MCF 10A (cell line): ENCODE measurements around the gene IGF1. TPM values are rescaled to one million over a fixed set of nuclear protein-coding genes. Genes with fewer than 3 reads are reported as not detected.

Experiments
- BruUV-seq: library from RNA; stranded (reverse); fragments of 400-500 nt; replicated peaks from 2 replicates; lab custom pipeline; 2021; lab: Mats Ljungman, UMichigan
- CTCF ChIA-PET: fragments of 300-600 bp; sonication (Branson Sonifier 250); formaldehyde crosslinking; extraction: SDS; loops from one replicate; lab custom pipeline; 2021; ENCODE audit warnings: antibody characterized with exemption, inconsistent platforms; lab: Yijun Ruan, JAX
- POLR2A ChIA-PET: fragments of 300-600, 350-650 bp; sonication (Branson Sonifier 250); formaldehyde crosslinking; extraction: SDS; loops from one replicate; lab custom pipeline; 2020; ENCODE audit warnings: antibody characterized with exemption, inconsistent platforms; lab: Yijun Ruan, JAX
- DNase-seq: peaks from one replicate; pipeline ENCODE4 v3.0.0-alpha.2; 2018; ENCODE audit not compliant: unreplicated experiment
- H3K27ac Mint-ChIP-seq: one replicate; pipeline ENCODE4 v1.8.0; 2022; ENCODE audit warnings: mild to moderate bottlenecking, low read depth, mixed read lengths; ENCODE audit not compliant: unreplicated experiment
- H3K27me3 Mint-ChIP-seq: one replicate; pipeline ENCODE4 v1.8.0; 2022; ENCODE audit warnings: mixed read lengths; ENCODE audit not compliant: insufficient read depth, unreplicated experiment
- H3K36me3 Mint-ChIP-seq: one replicate; pipeline ENCODE4 v1.8.0; 2022; ENCODE audit warnings: mild to moderate bottlenecking, moderate library complexity, mixed read lengths; ENCODE audit not compliant: insufficient read depth, unreplicated experiment
- H3K4me1 Mint-ChIP-seq: one replicate; pipeline ENCODE4 v1.8.0; 2022; ENCODE audit warnings: mixed read lengths; ENCODE audit not compliant: insufficient read depth, unreplicated experiment
- H3K4me3 Mint-ChIP-seq: one replicate; pipeline ENCODE4 v1.8.0; 2022; ENCODE audit warnings: mild to moderate bottlenecking, moderate library complexity, mixed read lengths; ENCODE audit not compliant: unreplicated experiment
- H3K9me3 Mint-ChIP-seq: one replicate; pipeline ENCODE4 v1.8.0; 2022; ENCODE audit warnings: mixed read lengths; ENCODE audit not compliant: unreplicated experiment
- intact Hi-C: fragments of 100-400 bp; cut with micrococcal nuclease; formaldehyde crosslinking; loops from 2 replicates; pipeline ENCODE4 v1.14.1; 2022
- total RNA-seq: library from RNA; stranded (reverse); gene quantifications from 2 replicates; pipeline ENCODE4 v1.2.3, GENCODE V29; 2022
- TF ChIP-seq, protein P1 (sequence below): fragments of 200-600 bp; IDR thresholded peaks from one replicate; pipeline ENCODE4 v1.8.0; 2022; ENCODE audit warnings: antibody characterized with exemption, mild to moderate bottlenecking; ENCODE audit not compliant: unreplicated experiment

Gene IGF1
- total RNA-seq, 1 experiment from 2014 or later, result not detected

GRCh38 chr12:102413396-102413795, 67.0 kb downstream of the IGF1 start:
- ChIA-PET CTCF (interaction anchor here (0.8 to 1.8 kb wide), 3 partner anchors 12 to 71 kb away, joined by 4 to 6 read pairs (median 4); no protein-coding TSS in a partner anchor), POLR2A (no interaction called here)
- intact Hi-C loops, result no loop called here

DNA sequence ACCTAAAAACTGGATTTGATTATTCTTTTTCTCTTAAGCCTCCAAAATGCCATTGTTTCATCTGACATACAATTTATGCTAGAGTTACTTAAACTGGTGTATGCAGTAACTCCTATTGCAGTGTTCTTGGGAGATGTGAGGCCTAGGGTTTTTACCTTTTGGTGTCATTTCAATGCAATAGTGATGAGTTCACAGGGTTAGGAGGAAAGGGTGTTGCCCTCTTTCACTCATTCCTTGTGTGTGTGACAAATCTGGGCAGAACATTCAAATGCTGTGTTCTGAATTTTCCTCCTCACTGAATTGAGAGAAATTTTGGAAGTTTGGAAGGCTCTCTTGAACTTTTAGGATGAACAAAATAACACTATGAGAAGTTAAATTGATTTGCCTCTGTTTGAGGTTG, 69.9 kb downstream of the IGF1 start:
- no peak overlapping the region for H3K27ac Mint-ChIP-seq
- no TSS peak for BruUV-seq
- CTCF ChIA-PET, result no interaction called here
- POLR2A ChIA-PET, result no interaction called here
- no peaks in the 10 kb centered on the region for H3K36me3 Mint-ChIP-seq
- DNase-seq, result no peak
- no peaks in the 10 kb centered on the region for H3K9me3 Mint-ChIP-seq
- no peaks in the 10 kb centered on the region for H3K27me3 Mint-ChIP-seq
- H3K4me3 Mint-ChIP-seq, result no peak overlapping the region
- H3K4me1 Mint-ChIP-seq, result peaks cover 6% of the 10 kb centered on the region
- intact Hi-C loops, result no loop called here
- TF ChIP-seq, protein P1, sequence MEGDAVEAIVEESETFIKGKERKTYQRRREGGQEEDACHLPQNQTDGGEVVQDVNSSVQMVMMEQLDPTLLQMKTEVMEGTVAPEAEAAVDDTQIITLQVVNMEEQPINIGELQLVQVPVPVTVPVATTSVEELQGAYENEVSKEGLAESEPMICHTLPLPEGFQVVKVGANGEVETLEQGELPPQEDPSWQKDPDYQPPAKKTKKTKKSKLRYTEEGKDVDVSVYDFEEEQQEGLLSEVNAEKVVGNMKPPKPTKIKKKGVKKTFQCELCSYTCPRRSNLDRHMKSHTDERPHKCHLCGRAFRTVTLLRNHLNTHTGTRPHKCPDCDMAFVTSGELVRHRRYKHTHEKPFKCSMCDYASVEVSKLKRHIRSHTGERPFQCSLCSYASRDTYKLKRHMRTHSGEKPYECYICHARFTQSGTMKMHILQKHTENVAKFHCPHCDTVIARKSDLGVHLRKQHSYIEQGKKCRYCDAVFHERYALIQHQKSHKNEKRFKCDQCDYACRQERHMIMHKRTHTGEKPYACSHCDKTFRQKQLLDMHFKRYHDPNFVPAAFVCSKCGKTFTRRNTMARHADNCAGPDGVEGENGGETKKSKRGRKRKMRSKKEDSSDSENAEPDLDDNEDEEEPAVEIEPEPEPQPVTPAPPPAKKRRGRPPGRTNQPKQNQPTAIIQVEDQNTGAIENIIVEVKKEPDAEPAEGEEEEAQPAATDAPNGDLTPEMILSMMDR, result no peak

More at GRCh38 chr12:102413396-102413795, 67.0 kb downstream of the IGF1 start:
- Mint-ChIP-seq H3K27ac (no peak overlapping the region), H3K4me1 (peaks cover 6% of the 10 kb centered on the region), H3K27me3 (no peaks in the 10 kb centered on the region), H3K9me3 (no peaks in the 10 kb centered on the region), H3K36me3 (no peaks in the 10 kb centered on the region), H3K4me3 (no peak overlapping the region)
- BruUV-seq, result no TSS peak
- no peak for DNase-seq
- TF ChIP-seq, protein P1, result no peak

- DNase-seq, result no peak
- CTCF ChIA-PET, result no interaction called here
- no peak overlapping the region for H3K4me3 Mint-ChIP-seq
- no peaks in the 10 kb centered on the region for H3K27me3 Mint-ChIP-seq
- POLR2A ChIA-PET, result no interaction called here
- no peaks in the 10 kb centered on the region for H3K36me3 Mint-ChIP-seq
- no TSS peak for BruUV-seq
- TF ChIP-seq, protein P1, result no peak
- no peaks in the 10 kb centered on the region for H3K9me3 Mint-ChIP-seq
- no peak overlapping the region for H3K27ac Mint-ChIP-seq
- intact Hi-C loops, result no loop called here
- peaks cover 6% of the 10 kb centered on the region for H3K4me1 Mint-ChIP-seq
These were observed 71.7 kb downstream of the IGF1 start for GRCh38 chr12:102408487-102409297.

DNA sequence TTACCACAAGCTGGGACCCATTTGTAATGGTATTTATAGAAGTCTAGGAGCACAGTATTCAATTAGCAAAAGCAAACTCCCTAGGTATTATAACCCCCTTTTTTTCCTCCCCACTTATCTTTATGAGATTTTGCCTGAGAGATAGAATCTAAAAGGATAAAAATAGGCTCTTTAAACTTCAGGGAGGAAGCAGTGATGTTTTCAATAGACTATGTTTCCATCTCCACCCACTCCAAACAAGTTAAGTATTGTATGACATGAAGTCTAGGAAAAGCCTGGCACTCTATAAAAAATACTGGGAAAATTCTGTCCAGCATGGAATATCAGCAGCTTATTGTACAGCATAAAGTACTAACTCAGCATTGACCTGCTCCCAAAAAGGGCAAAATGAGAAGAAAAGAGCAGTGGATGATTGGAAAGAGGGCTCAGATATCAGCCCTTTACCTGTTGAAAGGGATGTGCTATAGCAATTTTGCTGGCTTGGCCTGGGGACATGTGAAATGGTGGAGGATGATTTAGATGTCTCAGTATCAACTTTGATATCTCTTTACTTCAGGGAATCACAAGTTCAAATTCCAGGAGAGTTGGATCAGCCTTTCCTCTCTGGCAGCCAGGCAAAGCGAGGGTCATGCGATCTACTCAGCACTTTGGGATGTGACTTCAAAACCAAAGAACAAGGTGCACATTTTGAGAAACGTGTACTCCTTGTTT, 72.4 kb downstream of the IGF1 start:
- intact Hi-C loops, result no loop called here
- Mint-ChIP-seq H3K9me3 (no peaks in the 10 kb centered on the region), H3K27ac (no peak overlapping the region), H3K4me3 (no peak overlapping the region), H3K36me3 (no peaks in the 10 kb centered on the region), H3K27me3 (no peaks in the 10 kb centered on the region), H3K4me1 (peaks cover 6% of the 10 kb centered on the region)
- TF ChIP-seq, protein P1, result no peak
- ChIA-PET CTCF (no interaction called here), POLR2A (no interaction called here)
- BruUV-seq, result no TSS peak
- no peak for DNase-seq
